ENCODE results near the gene NID1. TPM values are rescaled to one million over a fixed set of nuclear protein-coding genes. Genes with fewer than 3 reads are reported as not detected.

NID1 gene
- total RNA-seq, 1 donor from 2014 or later, result 32.5 TPM

GRCh38 chr1:235955777-235956176 lies 109.1 kb downstream of the NID1 start:
- peaks cover 2% of the 10 kb centered on the region for H3K4me1 Mint-ChIP-seq
- TF ChIP-seq, protein P1, sequence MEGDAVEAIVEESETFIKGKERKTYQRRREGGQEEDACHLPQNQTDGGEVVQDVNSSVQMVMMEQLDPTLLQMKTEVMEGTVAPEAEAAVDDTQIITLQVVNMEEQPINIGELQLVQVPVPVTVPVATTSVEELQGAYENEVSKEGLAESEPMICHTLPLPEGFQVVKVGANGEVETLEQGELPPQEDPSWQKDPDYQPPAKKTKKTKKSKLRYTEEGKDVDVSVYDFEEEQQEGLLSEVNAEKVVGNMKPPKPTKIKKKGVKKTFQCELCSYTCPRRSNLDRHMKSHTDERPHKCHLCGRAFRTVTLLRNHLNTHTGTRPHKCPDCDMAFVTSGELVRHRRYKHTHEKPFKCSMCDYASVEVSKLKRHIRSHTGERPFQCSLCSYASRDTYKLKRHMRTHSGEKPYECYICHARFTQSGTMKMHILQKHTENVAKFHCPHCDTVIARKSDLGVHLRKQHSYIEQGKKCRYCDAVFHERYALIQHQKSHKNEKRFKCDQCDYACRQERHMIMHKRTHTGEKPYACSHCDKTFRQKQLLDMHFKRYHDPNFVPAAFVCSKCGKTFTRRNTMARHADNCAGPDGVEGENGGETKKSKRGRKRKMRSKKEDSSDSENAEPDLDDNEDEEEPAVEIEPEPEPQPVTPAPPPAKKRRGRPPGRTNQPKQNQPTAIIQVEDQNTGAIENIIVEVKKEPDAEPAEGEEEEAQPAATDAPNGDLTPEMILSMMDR (IDR thresholded peaks at IDR 0.05), result no peak
- no peak for TF ChIP-seq EZH2 (IDR thresholded peaks at IDR 0.05)
- TF ChIP-seq EZH2phosphoT487 (IDR thresholded peaks at IDR 0.05), result no peak
- no peak overlapping the region for H3K4me3 ChIP-seq
- no peaks in the 10 kb centered on the region for H3K36me3 ChIP-seq
- H3K27me3 ChIP-seq, result no peaks in the 10 kb centered on the region
- H3K27me3 Mint-ChIP-seq (ENCODE audit: insufficient read depth, low read depth), result peaks cover 4% of the 10 kb centered on the region
- no peaks in the 10 kb centered on the region for H3K36me3 Mint-ChIP-seq
- H3F3A ChIP-seq (ENCODE audit: low read depth), result no peaks in the 10 kb centered on the region
- no peaks in the 10 kb centered on the region for H4K20me1 ChIP-seq (ENCODE audit: low read depth)
- no peaks in the 10 kb centered on the region for H3K79me2 ChIP-seq (ENCODE audit: low read depth)
- H2AFZ ChIP-seq (replicated peaks), result no peak overlapping the region
- no peak overlapping the region for H3K27ac Mint-ChIP-seq
- no peak overlapping the region for H3K4me2 ChIP-seq
- DNase-seq (ENCODE audit: low spot score), result no peak
- H3K9me3 Mint-ChIP-seq, result peaks cover 3% of the 10 kb centered on the region
- no peak overlapping the region for H3K4me3 Mint-ChIP-seq
- H3K9ac ChIP-seq, result no peak overlapping the region
- H3K27ac ChIP-seq, result no peak overlapping the region
- H3K4me1 ChIP-seq, result peaks cover under 1% of the 10 kb centered on the region
- no peaks in the 10 kb centered on the region for H3K9me3 ChIP-seq (ENCODE audit: low read depth)

DNA sequence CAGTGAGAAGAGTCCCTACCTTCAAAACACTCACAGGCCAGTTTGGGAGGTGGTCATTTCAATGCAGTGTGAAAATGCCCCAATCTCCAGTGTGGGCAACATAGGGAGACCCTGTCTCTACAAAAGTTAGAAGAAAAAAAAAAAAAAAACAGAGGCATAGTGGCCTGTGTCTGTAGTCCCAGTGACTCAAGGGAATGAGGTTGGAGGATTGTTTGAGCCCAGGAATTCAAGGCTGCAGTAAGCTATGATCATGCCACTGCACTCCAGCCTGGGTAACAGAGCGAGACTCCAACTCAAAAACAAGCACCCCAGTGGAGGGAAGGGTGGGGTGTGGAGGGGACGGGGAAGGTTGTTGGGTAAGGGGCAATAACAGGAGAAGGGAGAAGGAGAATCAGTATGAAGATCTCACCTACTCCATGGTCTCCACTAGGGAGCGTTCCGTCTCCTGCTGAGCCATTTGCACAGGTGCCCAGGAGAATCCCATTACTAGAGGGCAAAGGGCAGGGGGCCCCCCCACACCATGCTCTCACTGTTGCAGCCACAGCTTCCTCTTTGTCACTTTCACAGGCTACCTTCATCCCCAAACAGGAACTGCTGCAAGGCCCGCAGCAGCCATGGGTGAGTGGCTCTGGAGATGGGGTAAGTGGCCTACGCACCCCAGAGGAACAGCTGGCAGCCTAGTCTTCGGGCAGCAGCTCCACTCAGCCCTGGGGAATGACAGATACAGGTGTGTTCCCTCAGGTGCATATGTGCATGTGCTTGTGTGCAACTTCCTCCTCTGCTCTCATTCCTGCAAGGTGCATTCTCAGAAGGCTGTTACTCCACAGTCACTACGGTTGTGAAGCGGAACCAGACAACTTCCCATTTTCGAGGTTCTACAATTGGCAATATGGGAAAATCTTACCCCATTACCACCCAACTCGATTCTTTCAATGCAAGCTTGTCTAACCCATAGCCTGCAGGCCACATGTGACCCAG lies 110.3 kb downstream of the NID1 start:
- DNase-seq (ENCODE audit: low spot score), result no peak
- Mint-ChIP-seq H3K4me1 (no peaks in the 10 kb centered on the region), H3K36me3 (no peaks in the 10 kb centered on the region), H3K9me3 (peaks cover 3% of the 10 kb centered on the region), H3K27ac (no peak overlapping the region), H3K4me3 (no peak overlapping the region), H3K27me3 (ENCODE audit: insufficient read depth, low read depth) (peaks cover 6% of the 10 kb centered on the region)
- H3K36me3 ChIP-seq, result no peaks in the 10 kb centered on the region
- no peaks in the 10 kb centered on the region for H3K9me3 ChIP-seq (ENCODE audit: low read depth)
- H3K4me1 ChIP-seq, result peaks cover 5% of the 10 kb centered on the region
- no peaks in the 10 kb centered on the region for H4K20me1 ChIP-seq (ENCODE audit: low read depth)
- no peaks in the 10 kb centered on the region for H3K27me3 ChIP-seq
- H3K27ac ChIP-seq, result no peak overlapping the region
- no peaks in the 10 kb centered on the region for H3K79me2 ChIP-seq (ENCODE audit: low read depth)
- H3K4me2 ChIP-seq, result no peak overlapping the region
- H3K9ac ChIP-seq, result no peak overlapping the region
- TF ChIP-seq, protein P1 (IDR thresholded peaks at IDR 0.05), result no peak
- TF ChIP-seq EZH2phosphoT487 (IDR thresholded peaks at IDR 0.05) (no peak), EZH2 (IDR thresholded peaks at IDR 0.05) (no peak)
- no peak overlapping the region for H2AFZ ChIP-seq (replicated peaks)
- H3F3A ChIP-seq (ENCODE audit: low read depth), result no peaks in the 10 kb centered on the region
- H3K4me3 ChIP-seq, result no peak overlapping the region

- H3F3A ChIP-seq (ENCODE audit: low read depth), result no peaks in the 10 kb centered on the region
- H4K20me1 ChIP-seq (ENCODE audit: low read depth), result no peaks in the 10 kb centered on the region
- H3K4me1 Mint-ChIP-seq, result no peaks in the 10 kb centered on the region
- no peaks in the 10 kb centered on the region for H3K36me3 ChIP-seq
- DNase-seq (ENCODE audit: low spot score), result no peak
- no peak overlapping the region for H3K4me3 ChIP-seq
- TF ChIP-seq EZH2 (IDR thresholded peaks at IDR 0.05) (no peak), EZH2phosphoT487 (IDR thresholded peaks at IDR 0.05) (no peak)
- H3K4me1 ChIP-seq, result peaks cover 5% of the 10 kb centered on the region
- no peak overlapping the region for H2AFZ ChIP-seq (replicated peaks)
- no peaks in the 10 kb centered on the region for H3K9me3 ChIP-seq (ENCODE audit: low read depth)
- H3K4me2 ChIP-seq, result no peak overlapping the region
- no peaks in the 10 kb centered on the region for H3K79me2 ChIP-seq (ENCODE audit: low read depth)
- peaks cover 3% of the 10 kb centered on the region for H3K9me3 Mint-ChIP-seq
- H3K36me3 Mint-ChIP-seq, result no peaks in the 10 kb centered on the region
- H3K27me3 Mint-ChIP-seq (ENCODE audit: insufficient read depth, low read depth), result peaks cover 6% of the 10 kb centered on the region
- H3K27ac ChIP-seq, result no peak overlapping the region
- H3K4me3 Mint-ChIP-seq, result no peak overlapping the region
- no peaks in the 10 kb centered on the region for H3K27me3 ChIP-seq
- H3K27ac Mint-ChIP-seq, result no peak overlapping the region
- H3K9ac ChIP-seq, result no peak overlapping the region
Measured at GRCh38 chr1:235953801-235954200, 111.1 kb downstream of the NID1 start.
